ENCODE data around the gene LRRC41. TPM values are rescaled to one million over a fixed set of nuclear protein-coding genes. Genes with fewer than 3 reads are reported as not detected.
"Not testable (repeated sequence)": the region's sequence is repeated elsewhere in the genome, so short reads cannot be mapped to it uniquely, and the experiment has no call there.

The LRRC41 gene
- total RNA-seq, 1 experiment from 2014 or later, result 38.1 TPM

DNA sequence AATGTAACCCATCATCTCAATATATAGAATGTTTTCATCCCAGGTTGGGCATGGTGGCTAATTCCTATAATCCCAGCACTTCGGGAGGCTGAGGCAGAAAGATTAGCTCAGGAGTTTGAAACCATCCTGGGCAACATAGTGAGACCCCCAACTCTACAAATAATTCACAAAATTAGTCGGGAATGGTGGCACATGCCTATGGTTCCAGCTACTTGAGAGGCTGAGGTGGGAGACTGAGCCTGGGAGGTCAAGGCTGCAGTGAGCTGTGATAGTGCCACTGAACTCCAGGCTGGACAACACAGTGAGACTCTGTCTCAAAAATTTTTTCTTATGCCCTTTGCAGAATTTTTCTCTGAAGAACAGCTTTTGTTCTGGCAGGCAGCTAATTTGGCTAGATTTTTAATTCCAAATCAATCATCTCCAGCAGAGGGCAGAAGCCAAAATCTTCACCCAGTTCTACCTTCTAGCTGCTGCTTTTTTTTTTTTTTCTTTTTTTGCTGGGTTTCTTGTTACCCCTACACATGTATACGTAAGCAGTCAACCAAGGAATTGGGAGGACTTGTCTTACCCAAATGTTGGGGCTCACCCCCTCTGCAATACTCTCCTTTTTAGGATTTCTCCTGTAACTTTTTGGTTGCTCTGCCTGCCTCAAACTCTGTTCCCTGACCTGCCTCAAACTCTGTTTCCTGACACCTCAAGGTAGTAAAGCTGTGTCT is 58.6 kb downstream of the LRRC41 start:
- H3K9ac ChIP-seq (ENCODE audit: low read length), result peak overlapping the region; percentile 10; the same call in 1 of the 2 replicates
- ATAC-seq, result no peak
- no peaks in the 10 kb centered on the region for H4K20me1 ChIP-seq (ENCODE audit: insufficient read depth)
- no peak for TF ChIP-seq CEBPB (IDR thresholded peaks at IDR 0.05; ENCODE audit: low read depth)
- TF ChIP-seq RAD21 (IDR thresholded peaks at IDR 0.05; ENCODE audit: low read depth), result 0 out of 2 replicates have a peak, but pooled peaks have one; percentile 12
- TF ChIP-seq, protein P1, sequence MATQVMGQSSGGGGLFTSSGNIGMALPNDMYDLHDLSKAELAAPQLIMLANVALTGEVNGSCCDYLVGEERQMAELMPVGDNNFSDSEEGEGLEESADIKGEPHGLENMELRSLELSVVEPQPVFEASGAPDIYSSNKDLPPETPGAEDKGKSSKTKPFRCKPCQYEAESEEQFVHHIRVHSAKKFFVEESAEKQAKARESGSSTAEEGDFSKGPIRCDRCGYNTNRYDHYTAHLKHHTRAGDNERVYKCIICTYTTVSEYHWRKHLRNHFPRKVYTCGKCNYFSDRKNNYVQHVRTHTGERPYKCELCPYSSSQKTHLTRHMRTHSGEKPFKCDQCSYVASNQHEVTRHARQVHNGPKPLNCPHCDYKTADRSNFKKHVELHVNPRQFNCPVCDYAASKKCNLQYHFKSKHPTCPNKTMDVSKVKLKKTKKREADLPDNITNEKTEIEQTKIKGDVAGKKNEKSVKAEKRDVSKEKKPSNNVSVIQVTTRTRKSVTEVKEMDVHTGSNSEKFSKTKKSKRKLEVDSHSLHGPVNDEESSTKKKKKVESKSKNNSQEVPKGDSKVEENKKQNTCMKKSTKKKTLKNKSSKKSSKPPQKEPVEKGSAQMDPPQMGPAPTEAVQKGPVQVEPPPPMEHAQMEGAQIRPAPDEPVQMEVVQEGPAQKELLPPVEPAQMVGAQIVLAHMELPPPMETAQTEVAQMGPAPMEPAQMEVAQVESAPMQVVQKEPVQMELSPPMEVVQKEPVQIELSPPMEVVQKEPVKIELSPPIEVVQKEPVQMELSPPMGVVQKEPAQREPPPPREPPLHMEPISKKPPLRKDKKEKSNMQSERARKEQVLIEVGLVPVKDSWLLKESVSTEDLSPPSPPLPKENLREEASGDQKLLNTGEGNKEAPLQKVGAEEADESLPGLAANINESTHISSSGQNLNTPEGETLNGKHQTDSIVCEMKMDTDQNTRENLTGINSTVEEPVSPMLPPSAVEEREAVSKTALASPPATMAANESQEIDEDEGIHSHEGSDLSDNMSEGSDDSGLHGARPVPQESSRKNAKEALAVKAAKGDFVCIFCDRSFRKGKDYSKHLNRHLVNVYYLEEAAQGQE (IDR thresholded peaks at IDR 0.05; ENCODE audit: low read depth), result no peak
- TF ChIP-seq, protein P2, sequence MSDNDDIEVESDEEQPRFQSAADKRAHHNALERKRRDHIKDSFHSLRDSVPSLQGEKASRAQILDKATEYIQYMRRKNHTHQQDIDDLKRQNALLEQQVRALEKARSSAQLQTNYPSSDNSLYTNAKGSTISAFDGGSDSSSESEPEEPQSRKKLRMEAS (IDR thresholded peaks at IDR 0.05), result no peak
- TF ChIP-seq ELF1 (IDR thresholded peaks at IDR 0.05; ENCODE audit: borderline replicate concordance, low read depth), result no peak
- TF ChIP-seq, protein P3, sequence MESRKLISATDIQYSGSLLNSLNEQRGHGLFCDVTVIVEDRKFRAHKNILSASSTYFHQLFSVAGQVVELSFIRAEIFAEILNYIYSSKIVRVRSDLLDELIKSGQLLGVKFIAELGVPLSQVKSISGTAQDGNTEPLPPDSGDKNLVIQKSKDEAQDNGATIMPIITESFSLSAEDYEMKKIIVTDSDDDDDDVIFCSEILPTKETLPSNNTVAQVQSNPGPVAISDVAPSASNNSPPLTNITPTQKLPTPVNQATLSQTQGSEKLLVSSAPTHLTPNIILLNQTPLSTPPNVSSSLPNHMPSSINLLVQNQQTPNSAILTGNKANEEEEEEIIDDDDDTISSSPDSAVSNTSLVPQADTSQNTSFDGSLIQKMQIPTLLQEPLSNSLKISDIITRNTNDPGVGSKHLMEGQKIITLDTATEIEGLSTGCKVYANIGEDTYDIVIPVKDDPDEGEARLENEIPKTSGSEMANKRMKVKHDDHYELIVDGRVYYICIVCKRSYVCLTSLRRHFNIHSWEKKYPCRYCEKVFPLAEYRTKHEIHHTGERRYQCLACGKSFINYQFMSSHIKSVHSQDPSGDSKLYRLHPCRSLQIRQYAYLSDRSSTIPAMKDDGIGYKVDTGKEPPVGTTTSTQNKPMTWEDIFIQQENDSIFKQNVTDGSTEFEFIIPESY (IDR thresholded peaks at IDR 0.05; ENCODE audit: extremely low read depth, insufficient replicate concordance, low read length), result no peak
- TF ChIP-seq, protein P4, sequence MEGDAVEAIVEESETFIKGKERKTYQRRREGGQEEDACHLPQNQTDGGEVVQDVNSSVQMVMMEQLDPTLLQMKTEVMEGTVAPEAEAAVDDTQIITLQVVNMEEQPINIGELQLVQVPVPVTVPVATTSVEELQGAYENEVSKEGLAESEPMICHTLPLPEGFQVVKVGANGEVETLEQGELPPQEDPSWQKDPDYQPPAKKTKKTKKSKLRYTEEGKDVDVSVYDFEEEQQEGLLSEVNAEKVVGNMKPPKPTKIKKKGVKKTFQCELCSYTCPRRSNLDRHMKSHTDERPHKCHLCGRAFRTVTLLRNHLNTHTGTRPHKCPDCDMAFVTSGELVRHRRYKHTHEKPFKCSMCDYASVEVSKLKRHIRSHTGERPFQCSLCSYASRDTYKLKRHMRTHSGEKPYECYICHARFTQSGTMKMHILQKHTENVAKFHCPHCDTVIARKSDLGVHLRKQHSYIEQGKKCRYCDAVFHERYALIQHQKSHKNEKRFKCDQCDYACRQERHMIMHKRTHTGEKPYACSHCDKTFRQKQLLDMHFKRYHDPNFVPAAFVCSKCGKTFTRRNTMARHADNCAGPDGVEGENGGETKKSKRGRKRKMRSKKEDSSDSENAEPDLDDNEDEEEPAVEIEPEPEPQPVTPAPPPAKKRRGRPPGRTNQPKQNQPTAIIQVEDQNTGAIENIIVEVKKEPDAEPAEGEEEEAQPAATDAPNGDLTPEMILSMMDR (IDR thresholded peaks at IDR 0.05 in 2 of 3, conservative IDR thresholded peaks at IDR 0.05 in 1 of 3; ENCODE audit: borderline replicate concordance in 1 of 3, insufficient read depth in 1 of 3, low read depth in 2 of 3, low read length in 2 of 3), result peak; percentile 42 to 54 (median 45); a peak in 5 of 6 replicates
- ChIA-PET POLR2A (interaction anchor here (0.7 kb wide), 2 partner anchors 16 to 71 kb away, joined by 3 to 4 read pairs; no protein-coding TSS in a partner anchor), CTCF (interaction anchor here (0.7 to 4.7 kb wide), 11 partner anchors 9 to 103 kb away, joined by 3 to 48 read pairs (median 5); no protein-coding TSS in a partner anchor), RAD21 (ENCODE audit: low non-redundant PET in 1 of 2, low total read pairs in 2 of 2, uncharacterized antibody in 2 of 2, unreplicated experiment in 2 of 2) (interaction anchor here (0.6 to 1.3 kb wide), 4 partner anchors 21 to 103 kb away, joined by 3 to 5 read pairs (median 3); no protein-coding TSS in a partner anchor)
- DNase-seq (ENCODE audit: low read depth, low spot score), result no peak
- peak overlapping the region; percentile 31 for H3K4me2 ChIP-seq (ENCODE audit: low read length)
- no peak overlapping the region for H3K4me3 ChIP-seq (replicated peaks in 1 of 2; ENCODE audit: low read depth in 1 of 2, low read length in 2 of 2)
- intact Hi-C loops (cut with micrococcal nuclease), result no loop called here
- no peaks in the 10 kb centered on the region for H3K9me3 ChIP-seq (ENCODE audit: control insufficient read depth in 1 of 2, insufficient read depth in 1 of 2, low read depth in 1 of 2, low read length in 2 of 2)
- H2AFZ ChIP-seq (ENCODE audit: low read depth, low read length, poor library complexity, severe bottlenecking), result peak overlapping the region; percentile 97
- peaks cover 2 to 9% of the 10 kb centered on the region in 2 experiments; a peak in 2 of 4 replicates for H3K36me3 ChIP-seq (ENCODE audit: control insufficient read depth in 1 of 2, insufficient read depth in 2 of 2, low read length in 2 of 2)
- H3K27ac ChIP-seq (ENCODE audit: low read depth, low read length), result 0 out of 2 replicates have a peak overlapping the region, but pooled peaks have one; percentile 2
- peaks cover 16 to 31% of the 10 kb centered on the region in 2 experiments for H3K4me1 ChIP-seq (ENCODE audit: control insufficient read depth in 1 of 2, insufficient read depth in 2 of 2, low read length in 2 of 2)
- no peaks in the 10 kb centered on the region for H3K9me2 ChIP-seq (ENCODE audit: insufficient read depth)
- H3K27me3 ChIP-seq (ENCODE audit: insufficient read depth, low read length), result no peaks in the 10 kb centered on the region
- peaks cover 20% of the 10 kb centered on the region for H3K79me2 ChIP-seq (ENCODE audit: insufficient read depth, low read length)
- no TSS peak for BruUV-seq (replicated peaks)

DNA sequence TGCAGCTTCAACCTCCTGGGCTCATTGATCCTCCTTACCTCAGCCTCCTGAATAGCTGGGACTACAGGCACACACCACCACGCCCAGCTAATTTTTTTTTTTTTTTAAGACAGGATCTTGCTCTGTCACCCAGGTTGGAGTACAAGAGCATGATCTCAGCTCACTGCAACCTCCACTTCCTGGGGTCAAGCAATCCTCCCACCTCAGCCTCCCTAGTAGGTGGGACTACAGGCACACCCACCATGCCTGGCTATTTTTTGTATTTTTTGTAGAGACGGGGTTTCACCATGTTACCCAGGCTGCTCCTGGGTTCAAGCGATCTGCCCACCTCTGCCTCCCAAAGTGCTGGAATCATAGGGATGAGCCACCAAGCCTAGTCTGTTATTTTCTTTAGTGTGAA is 59.6 kb downstream of the LRRC41 start:
- H3K4me3 ChIP-seq (replicated peaks in 1 of 2; ENCODE audit: low read depth in 1 of 2, low read length in 2 of 2); H3K9me2 ChIP-seq (ENCODE audit: insufficient read depth); H3K27me3 ChIP-seq (ENCODE audit: insufficient read depth, low read length); H2AFZ ChIP-seq (ENCODE audit: low read depth, low read length, poor library complexity, severe bottlenecking); intact Hi-C loops (cut with micrococcal nuclease); DNase-seq (ENCODE audit: low read depth, low spot score); H3K27ac ChIP-seq (ENCODE audit: low read depth, low read length); BruUV-seq (replicated peaks); ATAC-seq; POLR2A ChIA-PET; H3K4me2 ChIP-seq (ENCODE audit: low read length); H3K9ac ChIP-seq (ENCODE audit: low read length); H4K20me1 ChIP-seq (ENCODE audit: insufficient read depth); H3K36me3 ChIP-seq (ENCODE audit: control insufficient read depth in 1 of 2, insufficient read depth in 2 of 2, low read length in 2 of 2); RAD21 ChIA-PET (ENCODE audit: low non-redundant PET in 1 of 2, low total read pairs in 2 of 2, uncharacterized antibody in 2 of 2, unreplicated experiment in 2 of 2); H3K9me3 ChIP-seq (ENCODE audit: control insufficient read depth in 1 of 2, insufficient read depth in 1 of 2, low read depth in 1 of 2, low read length in 2 of 2): not testable (repeated sequence)
- H3K4me1 ChIP-seq (ENCODE audit: control insufficient read depth in 1 of 2, insufficient read depth in 2 of 2, low read length in 2 of 2), result peaks cover 13 to 25% of the 10 kb centered on the region in 2 experiments
- peaks cover 11% of the 10 kb centered on the region for H3K79me2 ChIP-seq (ENCODE audit: insufficient read depth, low read length)
- CTCF ChIA-PET, result interaction anchor here (1.8 to 4.7 kb wide), 2 partner anchors 10 to 19 kb away, joined by 17 to 48 read pairs; no protein-coding TSS in a partner anchor
